Measurements from ENCODE around the gene OR9A4.
"Not testable (repeated sequence)": the region's sequence is repeated elsewhere in the genome, so short reads cannot be mapped to it uniquely, and the experiment has no call there.

Gene OR9A4

GRCh38 chr7:141916099-141916498 lies at the start of gene OR9A4:
Gene OR9A4, plus strand, starts transcription at chr7:141916399. Its CDS starts 2,477 bp downstream, at chr7:141918876.
- DNase-seq = no peak

GRCh38 chr7:141866974-141867373 lies 49.2 kb upstream of the OR9A4 start:
- DNase-seq = no peak

GRCh38 chr7:141872931-141873330 lies 43.3 kb upstream of the OR9A4 start:
- no peak for DNase-seq

DNA sequence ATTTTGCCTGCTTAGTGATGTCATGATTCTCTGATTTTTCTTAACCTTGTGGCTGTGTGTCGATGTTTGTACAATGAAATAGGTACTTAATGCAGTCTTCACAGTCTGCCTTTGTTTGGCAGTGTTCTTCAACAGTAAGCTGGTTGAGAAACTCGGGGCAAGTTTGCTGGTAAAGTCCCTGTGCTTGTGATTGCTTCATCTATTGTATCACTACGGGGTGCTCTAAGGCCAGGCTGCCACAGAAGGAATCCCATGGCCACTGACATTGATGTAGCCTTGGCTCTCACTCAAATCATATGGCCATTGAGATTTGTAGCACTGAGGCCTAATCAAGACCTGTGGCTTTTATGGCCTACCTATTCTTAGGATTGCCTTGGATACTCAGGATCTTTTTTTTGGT lies 41.4 kb upstream of the OR9A4 start:
- DNase-seq = no peak

- no peak for DNase-seq
Observed at GRCh38 chr7:141875453-141875852, 40.7 kb upstream of the OR9A4 start.

DNA sequence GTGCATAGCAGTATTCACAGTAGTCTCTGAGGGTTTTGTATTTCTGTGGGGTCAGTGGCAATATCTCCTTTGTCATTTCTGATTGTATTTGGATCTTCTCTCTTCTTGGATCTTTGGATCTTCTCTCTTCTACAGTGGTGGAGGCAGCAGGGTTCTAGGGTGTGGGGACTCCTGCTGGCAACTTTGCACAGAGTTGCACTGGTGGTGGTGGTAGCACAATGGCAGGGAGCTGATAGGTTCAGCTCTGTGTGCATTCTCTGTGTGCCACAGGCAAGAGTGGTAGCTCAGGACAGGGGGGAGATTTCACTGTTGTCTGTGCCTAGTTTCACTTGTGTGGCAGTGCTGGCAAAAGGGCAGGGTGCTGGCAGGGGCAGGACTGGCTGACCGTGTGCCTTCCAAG lies 39.8 kb upstream of the OR9A4 start:
- DNase-seq = no peak

GRCh38 chr7:141877365-141877764 lies 38.8 kb upstream of the OR9A4 start:
- DNase-seq = no peak

DNA sequence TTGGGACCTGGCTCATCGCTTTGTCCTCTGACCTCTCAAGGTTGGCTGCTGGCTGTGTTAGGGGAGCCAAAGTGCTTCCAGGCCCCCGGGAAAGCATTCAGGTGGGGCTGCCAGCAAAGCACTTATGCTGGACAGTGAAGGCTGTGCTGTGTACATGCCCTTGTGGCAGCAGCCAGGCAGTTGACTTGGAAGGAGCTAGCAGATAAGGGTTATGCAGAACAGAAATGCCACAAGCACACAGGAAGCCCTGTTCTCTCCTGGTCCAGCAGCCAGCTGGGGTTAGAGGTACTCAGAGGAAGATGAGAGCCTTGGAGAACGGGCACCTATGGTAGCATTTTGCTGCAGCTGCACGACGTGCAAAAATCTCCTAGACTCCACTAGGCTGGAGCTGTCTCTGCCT lies 35.2 kb upstream of the OR9A4 start:
- DNase-seq = no peak

- DNase-seq = no peak
Observed at GRCh38 chr7:141884539-141885225, 31.5 kb upstream of the OR9A4 start.

DNA sequence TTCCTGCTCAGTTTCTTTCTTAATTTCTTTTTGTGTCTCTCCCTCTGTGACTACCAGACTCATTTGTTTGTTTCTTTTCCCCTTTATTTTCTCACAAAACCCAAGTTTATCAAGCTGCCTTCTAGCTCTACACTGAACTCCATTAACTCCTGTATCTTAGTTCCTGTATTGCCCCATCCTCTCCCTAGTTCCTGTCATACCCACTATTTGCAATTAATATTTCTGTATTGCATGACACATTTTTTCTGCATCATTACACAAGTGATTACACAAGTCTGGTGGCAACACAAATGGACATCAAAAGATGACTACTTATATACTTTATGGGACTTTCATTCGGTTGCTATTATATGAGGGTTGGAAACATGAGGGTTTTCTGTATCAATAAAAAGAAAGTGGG lies 26.9 kb upstream of the OR9A4 start:
- no peak for DNase-seq

DNA sequence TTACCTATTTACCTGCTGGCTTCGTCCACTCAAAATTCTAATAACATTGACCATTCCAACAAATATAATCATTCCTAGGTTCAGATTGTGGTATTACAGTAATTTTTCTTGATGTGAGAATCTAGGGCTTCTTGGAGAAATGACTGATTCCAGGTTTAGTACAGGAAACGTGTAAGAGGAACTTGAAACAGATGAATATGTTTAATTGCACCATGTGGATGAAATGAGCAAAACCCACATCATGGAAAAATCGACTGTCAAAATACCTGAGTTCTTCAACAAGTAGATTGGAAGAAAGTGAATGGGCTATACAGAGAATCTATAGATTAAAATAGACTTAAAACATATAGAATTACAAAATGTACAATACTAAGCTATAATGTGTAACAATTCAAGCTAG lies 24.9 kb upstream of the OR9A4 start:
- DNase-seq = no peak

- DNase-seq = not testable (repeated sequence)
Observed at GRCh38 chr7:141899366-141899765, 16.8 kb upstream of the OR9A4 start.

DNA sequence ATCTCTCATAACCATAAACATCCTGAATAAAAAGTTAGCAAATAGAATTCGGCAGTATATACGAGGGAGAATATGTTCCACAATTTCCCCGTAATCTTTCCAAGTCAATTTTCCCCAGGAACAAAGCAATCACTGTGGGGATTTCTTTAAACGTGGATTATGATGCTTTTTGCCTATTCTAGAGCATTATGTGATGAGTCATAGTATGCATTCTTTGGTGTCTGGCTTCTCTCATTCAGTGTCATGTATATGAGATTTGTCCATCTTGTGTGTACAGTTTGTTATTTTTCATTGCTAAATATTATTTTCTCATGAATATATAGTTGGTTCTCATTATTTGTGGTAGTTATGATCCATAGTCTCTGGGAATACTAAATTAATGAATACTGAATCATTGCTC lies 9.9 kb upstream of the OR9A4 start:
- DNase-seq = no peak

DNA sequence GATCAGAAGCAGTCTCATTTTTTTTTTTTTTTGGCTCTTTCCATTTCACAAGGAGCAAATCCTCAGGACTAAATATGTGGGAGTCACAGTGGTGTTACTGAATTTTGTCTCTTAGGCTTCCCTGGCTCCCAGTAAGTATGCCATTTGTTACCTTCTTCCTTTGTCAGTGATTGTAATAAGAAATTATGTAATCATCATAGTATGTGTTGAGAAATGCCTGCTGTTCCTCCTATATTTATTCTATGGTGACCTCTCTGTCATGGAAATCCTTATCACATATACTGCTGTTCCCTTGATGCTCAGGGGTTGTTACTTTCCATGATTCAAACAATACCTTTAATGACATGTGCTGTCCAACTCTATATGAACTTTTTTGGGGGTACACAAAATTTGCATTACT lies 4.8 kb upstream of the OR9A4 start:
- DNase-seq = no peak

DNA sequence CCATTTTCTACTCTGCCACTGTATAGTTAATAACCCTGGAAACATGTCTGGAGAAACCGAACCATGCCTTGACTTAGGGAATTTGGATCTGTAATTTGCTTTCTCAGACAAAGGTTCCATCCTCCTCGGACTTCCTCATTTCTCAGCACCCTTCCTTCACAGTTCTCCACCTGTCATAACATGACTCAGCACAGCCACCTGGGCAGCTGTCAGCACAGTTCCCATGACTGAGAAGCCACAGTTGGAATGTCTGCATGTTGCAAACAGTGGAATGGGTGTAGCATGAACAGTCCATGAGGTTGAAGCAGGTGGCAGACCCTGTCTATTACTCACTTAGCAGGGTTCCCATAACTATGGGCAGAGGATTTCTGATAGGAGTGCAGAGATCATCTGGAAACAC lies 634 bp upstream of the OR9A4 start:
- no peak for DNase-seq

DNA sequence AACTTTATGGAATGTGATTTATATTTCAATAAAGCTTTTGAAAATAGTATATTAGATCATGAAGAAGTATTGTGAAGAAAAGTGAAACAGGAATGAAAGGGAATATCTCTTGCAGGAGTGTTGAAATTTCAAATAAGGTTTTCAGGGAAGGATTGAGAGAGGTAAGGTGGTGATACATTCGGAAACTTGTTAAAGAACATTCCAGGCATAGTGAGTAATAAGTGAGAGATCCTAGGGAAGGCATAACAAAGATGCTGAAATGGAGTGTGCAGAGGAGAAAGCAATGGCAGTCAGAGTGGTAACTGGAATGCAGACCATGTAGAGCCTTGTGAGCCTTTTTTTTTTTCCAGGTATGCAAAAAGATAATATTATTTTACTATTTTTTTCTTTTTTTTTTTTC lies 4.1 kb downstream of the OR9A4 start:
- DNase-seq = no peak

DNA sequence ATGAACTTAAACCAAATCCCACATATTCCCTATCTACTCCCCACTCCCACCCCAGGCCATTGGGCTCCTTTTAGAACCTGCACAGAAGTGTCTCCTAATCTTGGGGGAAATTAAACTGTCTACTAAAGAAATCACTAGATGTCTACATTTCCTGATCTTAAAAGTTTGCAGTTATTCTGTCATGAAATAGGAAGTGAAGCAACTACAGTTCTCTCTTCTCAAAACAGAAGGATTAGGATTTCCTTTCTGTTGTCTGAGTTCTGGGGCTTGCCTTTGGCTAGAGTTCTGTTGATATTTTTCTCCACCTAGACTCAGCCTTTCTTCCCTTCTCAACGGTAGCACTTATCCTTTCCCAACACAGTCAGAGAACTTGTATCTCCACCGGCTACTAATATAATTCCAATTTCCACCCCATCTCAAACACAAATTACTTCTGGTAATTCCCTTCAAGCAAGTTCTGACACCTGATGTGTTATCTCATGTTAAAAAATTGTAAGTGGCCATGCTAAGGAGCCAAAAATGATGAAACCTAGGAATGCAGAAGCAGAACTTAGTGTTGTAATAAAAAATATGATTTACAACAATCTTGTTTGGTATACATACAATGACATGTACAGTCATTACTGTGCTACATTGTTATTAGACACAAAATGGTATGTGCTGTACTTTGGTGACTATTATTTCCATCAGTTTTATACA lies 12.1 kb downstream of the OR9A4 start:
- no peak for DNase-seq

DNA sequence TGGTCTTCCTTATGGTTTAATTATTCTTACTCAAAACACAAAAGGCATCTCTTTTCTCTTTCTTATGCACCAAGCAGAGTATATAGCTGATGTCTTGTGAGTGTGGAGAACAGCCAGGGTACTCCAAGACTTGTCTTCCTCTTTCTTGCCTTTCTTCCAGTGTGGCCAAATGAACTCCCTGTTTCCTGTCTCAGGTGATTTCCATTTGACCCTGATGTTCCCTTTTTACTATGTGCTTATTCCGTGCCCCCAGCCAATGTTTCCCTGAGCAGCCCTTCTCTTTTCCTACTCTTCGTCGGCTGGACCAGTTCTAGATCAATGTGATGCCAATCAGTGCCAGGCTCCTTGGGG lies 12.6 kb downstream of the OR9A4 start:
- DNase-seq = no peak

GRCh38 chr7:141930211-141930610 lies 14.0 kb downstream of the OR9A4 start:
- DNase-seq = no peak

- DNase-seq = no peak
Observed at GRCh38 chr7:141941075-141941474, 24.9 kb downstream of the OR9A4 start.

GRCh38 chr7:141943846-141944245 lies 27.6 kb downstream of the OR9A4 start:
- DNase-seq = no peak

DNA sequence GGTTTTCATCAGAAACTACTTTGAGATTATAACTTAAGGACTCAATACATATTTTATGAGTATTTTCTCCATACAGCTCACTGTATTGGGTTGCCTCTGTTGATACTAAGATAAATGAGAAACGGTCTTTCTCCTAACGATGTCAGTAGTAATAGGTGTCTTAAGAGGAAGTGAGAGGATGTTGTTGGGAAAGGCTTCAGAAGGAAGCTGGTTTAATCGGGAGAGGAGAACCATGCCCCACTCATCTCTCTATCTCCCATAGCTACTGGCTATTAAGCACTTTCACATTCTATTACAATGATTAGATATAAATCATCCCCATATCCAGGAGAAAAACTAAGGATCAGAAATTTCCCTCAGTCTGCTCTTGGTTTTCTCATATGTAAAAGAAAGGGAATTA lies 28.6 kb downstream of the OR9A4 start:
- no peak for DNase-seq

GRCh38 chr7:141945356-141945755 lies 29.2 kb downstream of the OR9A4 start:
- DNase-seq = no peak

DNA sequence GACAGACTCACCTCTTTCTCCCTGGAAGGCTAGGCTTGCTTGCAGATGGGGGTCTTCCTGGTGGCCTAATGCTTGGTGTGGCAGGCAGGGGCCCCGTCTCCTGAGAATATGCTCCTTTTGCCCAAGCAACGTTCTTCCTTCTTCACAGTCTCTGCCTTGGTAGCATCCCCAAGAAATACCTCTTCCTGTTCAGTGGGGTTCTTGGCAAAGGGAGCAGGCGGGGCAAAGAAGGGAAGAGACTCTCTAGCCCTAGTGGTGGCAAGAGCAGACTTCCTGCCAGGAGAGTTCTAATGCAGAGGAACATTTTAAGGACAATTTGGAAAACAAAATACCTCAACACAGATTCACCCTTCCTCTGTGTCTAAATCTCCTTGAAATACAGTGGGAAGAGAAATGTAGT lies 30.6 kb downstream of the OR9A4 start, which contains the start of gene CLEC5A:
CLEC5A (minus strand) TSS at position 179 of the 400 bp plus-strand sequence. CDS start 682 bp downstream, outside the sequence.
- no peak for DNase-seq

GRCh38 chr7:141949021-141949420 lies 32.8 kb downstream of the OR9A4 start:
- no peak for DNase-seq
